ENCODE measurements around the gene OR2J2. TPM values are rescaled to one million over a fixed set of nuclear protein-coding genes. Genes with fewer than 3 reads are reported as not detected.
"Not testable (repeated sequence)": the region's sequence is repeated elsewhere in the genome, so short reads cannot be mapped to it uniquely, and the experiment has no call there.

OR2J2 gene
- total RNA-seq, 2 experiments from 2014 or later = not detected

- H3K36me3 ChIP-seq (ENCODE audit: insufficient read depth, low read length) = no peaks in the 10 kb centered on the region
- H3K4me1 ChIP-seq (ENCODE audit: insufficient read depth, low read length) = no peaks in the 10 kb centered on the region
- ChIA-PET POLR2A (no interaction called here), CTCF (no interaction called here)
- peaks cover 4% of the 10 kb centered on the region for H3K9me3 Mint-ChIP-seq
- no peak overlapping the region for H3K4me3 Mint-ChIP-seq
- ATAC-seq (ENCODE audit: poor library complexity) = no peak
- H3K36me3 Mint-ChIP-seq (ENCODE audit: low read depth) = no peaks in the 10 kb centered on the region
- no peaks in the 10 kb centered on the region for H3K4me1 Mint-ChIP-seq (ENCODE audit: low read depth)
- H3K9me3 ChIP-seq (ENCODE audit: control insufficient read depth in 1 of 2, insufficient read depth in 1 of 2, low read length in 2 of 2) = peaks cover 0 to 11% of the 10 kb centered on the region in 2 experiments
- no peak overlapping the region for H3K27ac ChIP-seq (ENCODE audit: low read depth in 1 of 2, low read length in 2 of 2)
- peaks cover 0 to 6% of the 10 kb centered on the region in 2 experiments for H3K27me3 ChIP-seq (ENCODE audit: control insufficient read depth in 1 of 2, insufficient read depth in 2 of 2, low read length in 2 of 2)
- H3K27me3 Mint-ChIP-seq = peaks cover 55% of the 10 kb centered on the region
- no peak overlapping the region for H3K27ac Mint-ChIP-seq
- DNase-seq = no peak
- H3K4me3 ChIP-seq (ENCODE audit: low read length) = no peak overlapping the region
- no peak for TF ChIP-seq CTCF (IDR thresholded peaks at IDR 0.05)
- intact Hi-C loops (cut with DNase I, micrococcal nuclease) = no loop called here
Observed at GRCh38 chr6:29146179-29146578, 24.5 kb upstream of the OR2J2 start.

- DNase-seq (no peak), ATAC-seq (ENCODE audit: poor library complexity) (no peak)
- Histone ChIP-seq H3K27me3 (ENCODE audit: control insufficient read depth in 1 of 2, insufficient read depth in 2 of 2, low read length in 2 of 2) (peaks cover 0 to 10% of the 10 kb centered on the region in 2 experiments), H3K9me3 (ENCODE audit: control insufficient read depth in 1 of 2, insufficient read depth in 1 of 2, low read length in 2 of 2) (peaks cover 0 to 11% of the 10 kb centered on the region in 2 experiments), H3K4me1 (ENCODE audit: insufficient read depth, low read length) (no peaks in the 10 kb centered on the region), H3K4me3 (ENCODE audit: low read length) (no peak overlapping the region), H3K36me3 (ENCODE audit: insufficient read depth, low read length) (no peaks in the 10 kb centered on the region), H3K27ac (ENCODE audit: low read depth in 1 of 2, low read length in 2 of 2) (no peak overlapping the region)
- no peaks in the 10 kb centered on the region for H3K4me1 Mint-ChIP-seq (ENCODE audit: low read depth)
- intact Hi-C loops (cut with DNase I, micrococcal nuclease) = no loop called here
- TF ChIP-seq CTCF (IDR thresholded peaks at IDR 0.05) = no peak
- ChIA-PET CTCF (no interaction called here), POLR2A (no interaction called here)
- no peak overlapping the region for H3K27ac Mint-ChIP-seq
- peaks cover 4% of the 10 kb centered on the region for H3K9me3 Mint-ChIP-seq
- H3K27me3 Mint-ChIP-seq = peaks cover 60% of the 10 kb centered on the region
- H3K4me3 Mint-ChIP-seq = no peak overlapping the region
- H3K36me3 Mint-ChIP-seq (ENCODE audit: low read depth) = no peaks in the 10 kb centered on the region
Observed at GRCh38 chr6:29147074-29147473, 23.6 kb upstream of the OR2J2 start.

GRCh38 chr6:29149444-29149843 lies 21.3 kb upstream of the OR2J2 start:
- H3K27ac Mint-ChIP-seq; H3K4me1 Mint-ChIP-seq (ENCODE audit: low read depth); H3K36me3 ChIP-seq (ENCODE audit: insufficient read depth, low read length); H3K9me3 Mint-ChIP-seq; H3K4me1 ChIP-seq (ENCODE audit: insufficient read depth, low read length); H3K27ac ChIP-seq (ENCODE audit: low read depth in 1 of 2, low read length in 2 of 2); H3K4me3 ChIP-seq (ENCODE audit: low read length); H3K9me3 ChIP-seq (ENCODE audit: control insufficient read depth in 1 of 2, insufficient read depth in 1 of 2, low read length in 2 of 2); DNase-seq; intact Hi-C loops (cut with DNase I, micrococcal nuclease); H3K4me3 Mint-ChIP-seq; POLR2A ChIA-PET; H3K36me3 Mint-ChIP-seq (ENCODE audit: low read depth); ATAC-seq (ENCODE audit: poor library complexity): not testable (repeated sequence)
- peaks cover 0 to 11% of the 10 kb centered on the region in 2 experiments for H3K27me3 ChIP-seq (ENCODE audit: control insufficient read depth in 1 of 2, insufficient read depth in 2 of 2, low read length in 2 of 2)
- CTCF ChIA-PET = interaction anchor here (1.3 kb wide), 1 partner anchor 10 kb away, joined by 3 read pairs; no protein-coding TSS in a partner anchor
- peaks cover 73% of the 10 kb centered on the region for H3K27me3 Mint-ChIP-seq

GRCh38 chr6:29153083-29153482 lies 17.6 kb upstream of the OR2J2 start:
- H3K36me3 ChIP-seq (ENCODE audit: insufficient read depth, low read length) = no peaks in the 10 kb centered on the region
- peaks cover 68% of the 10 kb centered on the region for H3K27me3 Mint-ChIP-seq
- peaks cover 0 to 12% of the 10 kb centered on the region in 2 experiments for H3K27me3 ChIP-seq (ENCODE audit: control insufficient read depth in 1 of 2, insufficient read depth in 2 of 2, low read length in 2 of 2)
- no peak overlapping the region for H3K27ac Mint-ChIP-seq
- intact Hi-C loops (cut with DNase I, micrococcal nuclease) = no loop called here
- peaks cover 4% of the 10 kb centered on the region for H3K9me3 Mint-ChIP-seq
- H3K4me1 Mint-ChIP-seq (ENCODE audit: low read depth) = no peaks in the 10 kb centered on the region
- H3K9me3 ChIP-seq (ENCODE audit: control insufficient read depth in 1 of 2, insufficient read depth in 1 of 2, low read length in 2 of 2) = no peaks in the 10 kb centered on the region
- H3K4me1 ChIP-seq (ENCODE audit: insufficient read depth, low read length) = no peaks in the 10 kb centered on the region
- DNase-seq (no peak), ATAC-seq (ENCODE audit: poor library complexity) (no peak)
- TF ChIP-seq CTCF (IDR thresholded peaks at IDR 0.05) = no peak
- no peaks in the 10 kb centered on the region for H3K36me3 Mint-ChIP-seq (ENCODE audit: low read depth)
- no peak overlapping the region for H3K27ac ChIP-seq (ENCODE audit: low read depth in 1 of 2, low read length in 2 of 2)
- no peak overlapping the region for H3K4me3 ChIP-seq (ENCODE audit: low read length)
- no peak overlapping the region for H3K4me3 Mint-ChIP-seq
- CTCF ChIA-PET = no interaction called here
- POLR2A ChIA-PET = no interaction called here

- H3K4me1 Mint-ChIP-seq (ENCODE audit: low read depth); H3K4me3 ChIP-seq (ENCODE audit: low read length); H3K4me1 ChIP-seq (ENCODE audit: insufficient read depth, low read length); H3K27ac Mint-ChIP-seq; H3K27ac ChIP-seq (ENCODE audit: low read depth in 1 of 2, low read length in 2 of 2); DNase-seq; H3K36me3 Mint-ChIP-seq (ENCODE audit: low read depth); POLR2A ChIA-PET; H3K4me3 Mint-ChIP-seq; H3K36me3 ChIP-seq (ENCODE audit: insufficient read depth, low read length); H3K9me3 Mint-ChIP-seq; ATAC-seq (ENCODE audit: poor library complexity); H3K9me3 ChIP-seq (ENCODE audit: control insufficient read depth in 1 of 2, insufficient read depth in 1 of 2, low read length in 2 of 2); intact Hi-C loops (cut with DNase I, micrococcal nuclease); CTCF ChIA-PET: not testable (repeated sequence)
- peaks cover 59% of the 10 kb centered on the region for H3K27me3 Mint-ChIP-seq
- H3K27me3 ChIP-seq (ENCODE audit: control insufficient read depth in 1 of 2, insufficient read depth in 2 of 2, low read length in 2 of 2) = peaks cover 0 to 15% of the 10 kb centered on the region in 2 experiments
Observed at GRCh38 chr6:29155182-29155581, 15.5 kb upstream of the OR2J2 start.

Measured in CD4-positive, alpha-beta T cell (primary cell).